Neutrophil (primary cell): ENCODE measurements around the gene MAPKAPK3.

Experiments
- H3K27ac ChIP-seq: fragments of 200-600 bp; sonication (generic); 2 replicates; pipeline ENCODE4 v1.5.1; 2016; ENCODE audit warnings: mild to moderate bottlenecking, moderate library complexity
- H3K27me3 ChIP-seq: fragments of 200-600 bp; sonication (generic); 2 replicates; pipeline ENCODE4 v1.6.0; 2016; ENCODE audit warnings: mild to moderate bottlenecking
- H3K36me3 ChIP-seq: fragments of 200-600 bp; sonication (generic); 2 replicates; pipeline ENCODE4 v1.5.1; 2017
- H3K4me1 ChIP-seq, 2 experiments: fragments of 200-600 bp in 1 of 2; sonication (generic) in 1 of 2; 1 replicate in 1 of 2; 2 replicates in 1 of 2; pipeline versions ENCODE4 v1.5.1 to v1.6.1; 2013 to 2016; ENCODE audit warnings: low read depth in 1 of 2, low read length in 1 of 2, mild to moderate bottlenecking in 1 of 2, moderate library complexity in 1 of 2; ENCODE audit not compliant: control insufficient read depth in 1 of 2, insufficient read depth in 1 of 2
- H3K4me3 ChIP-seq, 2 experiments: fragments of 200-600 bp in 1 of 2; sonication (generic) in 1 of 2; 1 replicate in 1 of 2; 2 replicates in 1 of 2; pipeline ENCODE4 v1.5.1; 2013 to 2016; ENCODE audit warnings: low read depth in 1 of 2, low read length in 1 of 2, mild to moderate bottlenecking in 1 of 2, moderate library complexity in 1 of 2
- H3K9me3 ChIP-seq: fragments of 200-600 bp; sonication (generic); 2 replicates; pipeline ENCODE4 v1.5.1; 2016
- TF ChIP-seq, protein P1 (sequence below): fragments of 200-600 bp; sonication (generic); IDR thresholded peaks from 2 replicates; pipeline ENCODE4 v1.5.1; 2016; ENCODE audit warnings: antibody characterized with exemption

Gene MAPKAPK3

DNA sequence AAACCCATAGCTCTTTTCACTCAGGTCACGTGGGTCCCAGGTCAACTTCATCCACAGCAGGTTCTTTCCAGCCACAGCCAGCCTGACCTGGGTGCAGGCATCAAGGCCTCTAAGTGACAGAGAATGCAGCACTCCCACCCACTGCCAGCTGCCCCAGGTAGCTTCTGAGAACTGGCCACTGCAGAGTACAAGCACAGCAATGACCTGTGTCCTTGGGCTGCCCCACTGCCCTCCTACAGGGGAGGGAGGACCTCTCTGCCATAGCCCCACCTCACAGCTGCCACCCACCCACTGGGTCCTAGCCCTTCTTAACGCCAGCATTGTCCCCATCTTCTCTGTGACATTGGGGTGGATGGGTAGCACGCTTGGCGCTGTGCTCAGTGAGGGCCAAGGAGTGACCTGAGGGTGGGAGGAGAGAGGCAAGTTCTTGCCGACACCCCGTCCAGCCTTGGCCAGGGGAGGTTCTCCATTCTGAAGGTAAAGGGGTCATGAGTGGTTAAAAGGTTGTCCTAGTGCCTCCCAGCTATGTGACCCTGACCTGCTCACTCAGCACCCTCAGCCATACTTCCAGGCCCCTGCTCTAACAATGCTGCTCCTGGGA is 17.7 kb upstream of the MAPKAPK3 start:
- Histone ChIP-seq H3K4me1 (peaks cover 31 to 33% of the 10 kb centered on the region in 2 experiments), H3K9me3 (no peaks in the 10 kb centered on the region), H3K4me3 (no peak overlapping the region), H3K27me3 (no peaks in the 10 kb centered on the region), H3K27ac (peak overlapping the region; percentile 78), H3K36me3 (no peaks in the 10 kb centered on the region)
- TF ChIP-seq, protein P1, sequence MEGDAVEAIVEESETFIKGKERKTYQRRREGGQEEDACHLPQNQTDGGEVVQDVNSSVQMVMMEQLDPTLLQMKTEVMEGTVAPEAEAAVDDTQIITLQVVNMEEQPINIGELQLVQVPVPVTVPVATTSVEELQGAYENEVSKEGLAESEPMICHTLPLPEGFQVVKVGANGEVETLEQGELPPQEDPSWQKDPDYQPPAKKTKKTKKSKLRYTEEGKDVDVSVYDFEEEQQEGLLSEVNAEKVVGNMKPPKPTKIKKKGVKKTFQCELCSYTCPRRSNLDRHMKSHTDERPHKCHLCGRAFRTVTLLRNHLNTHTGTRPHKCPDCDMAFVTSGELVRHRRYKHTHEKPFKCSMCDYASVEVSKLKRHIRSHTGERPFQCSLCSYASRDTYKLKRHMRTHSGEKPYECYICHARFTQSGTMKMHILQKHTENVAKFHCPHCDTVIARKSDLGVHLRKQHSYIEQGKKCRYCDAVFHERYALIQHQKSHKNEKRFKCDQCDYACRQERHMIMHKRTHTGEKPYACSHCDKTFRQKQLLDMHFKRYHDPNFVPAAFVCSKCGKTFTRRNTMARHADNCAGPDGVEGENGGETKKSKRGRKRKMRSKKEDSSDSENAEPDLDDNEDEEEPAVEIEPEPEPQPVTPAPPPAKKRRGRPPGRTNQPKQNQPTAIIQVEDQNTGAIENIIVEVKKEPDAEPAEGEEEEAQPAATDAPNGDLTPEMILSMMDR: no peak

DNA sequence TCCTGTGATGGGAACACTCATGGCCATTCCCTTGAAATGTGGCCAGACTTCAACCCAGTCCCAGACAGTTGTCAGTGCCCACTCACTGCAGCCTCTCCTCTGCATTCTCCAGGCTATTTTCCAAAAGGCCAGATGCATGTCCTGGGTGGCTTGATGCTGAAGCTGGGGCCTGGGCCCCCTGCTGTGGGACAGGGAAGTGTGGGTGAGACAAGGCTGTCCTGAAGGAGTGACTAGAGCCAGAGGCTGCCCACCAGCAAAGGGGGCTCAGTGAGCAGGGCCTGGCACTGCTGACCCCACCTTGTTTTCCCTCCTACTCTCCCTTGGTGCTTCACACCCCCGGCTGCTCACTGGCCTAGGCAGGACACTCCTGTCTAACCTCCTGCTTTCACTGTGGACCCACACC is 17.2 kb upstream of the MAPKAPK3 start:
- H3K4me3 ChIP-seq: no peak overlapping the region
- H3K9me3 ChIP-seq: no peaks in the 10 kb centered on the region
- H3K4me1 ChIP-seq: peaks cover 33 to 37% of the 10 kb centered on the region in 2 experiments
- H3K27me3 ChIP-seq: no peaks in the 10 kb centered on the region
- no peaks in the 10 kb centered on the region for H3K36me3 ChIP-seq
- TF ChIP-seq, protein P1: no peak
- H3K27ac ChIP-seq: peak overlapping the region; percentile 78

DNA sequence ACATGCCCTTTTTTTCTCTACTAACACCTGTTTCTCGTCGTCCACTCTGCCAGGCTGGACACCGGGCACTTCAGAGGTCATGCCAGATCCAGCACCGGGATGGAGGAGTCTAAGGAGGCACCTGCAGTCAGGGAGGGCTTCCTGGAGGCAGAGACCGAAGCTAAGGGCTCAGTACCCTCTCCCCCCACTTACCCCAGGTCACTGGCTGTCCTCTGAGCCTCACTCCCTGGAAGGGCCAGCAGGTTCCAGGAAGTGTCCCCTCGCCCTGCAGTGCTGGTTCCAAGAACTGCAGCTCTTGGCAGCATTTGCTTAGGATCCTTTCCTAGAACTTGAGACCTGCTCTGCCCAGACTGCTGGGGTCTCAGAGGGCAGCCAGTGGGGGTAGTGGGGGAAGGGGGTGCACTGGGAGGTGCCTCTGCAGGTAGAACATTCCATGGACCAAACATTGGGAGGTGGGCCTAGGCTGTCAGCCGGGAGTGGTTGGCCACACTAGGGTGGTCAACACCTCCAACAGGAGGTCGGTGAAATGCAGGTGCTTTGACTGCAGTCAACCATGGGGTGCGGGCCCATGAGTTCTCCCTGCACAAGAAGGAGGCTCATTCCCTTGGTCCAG is 16.7 kb upstream of the MAPKAPK3 start:
- peak overlapping the region; percentile 78 for H3K27ac ChIP-seq

DNA sequence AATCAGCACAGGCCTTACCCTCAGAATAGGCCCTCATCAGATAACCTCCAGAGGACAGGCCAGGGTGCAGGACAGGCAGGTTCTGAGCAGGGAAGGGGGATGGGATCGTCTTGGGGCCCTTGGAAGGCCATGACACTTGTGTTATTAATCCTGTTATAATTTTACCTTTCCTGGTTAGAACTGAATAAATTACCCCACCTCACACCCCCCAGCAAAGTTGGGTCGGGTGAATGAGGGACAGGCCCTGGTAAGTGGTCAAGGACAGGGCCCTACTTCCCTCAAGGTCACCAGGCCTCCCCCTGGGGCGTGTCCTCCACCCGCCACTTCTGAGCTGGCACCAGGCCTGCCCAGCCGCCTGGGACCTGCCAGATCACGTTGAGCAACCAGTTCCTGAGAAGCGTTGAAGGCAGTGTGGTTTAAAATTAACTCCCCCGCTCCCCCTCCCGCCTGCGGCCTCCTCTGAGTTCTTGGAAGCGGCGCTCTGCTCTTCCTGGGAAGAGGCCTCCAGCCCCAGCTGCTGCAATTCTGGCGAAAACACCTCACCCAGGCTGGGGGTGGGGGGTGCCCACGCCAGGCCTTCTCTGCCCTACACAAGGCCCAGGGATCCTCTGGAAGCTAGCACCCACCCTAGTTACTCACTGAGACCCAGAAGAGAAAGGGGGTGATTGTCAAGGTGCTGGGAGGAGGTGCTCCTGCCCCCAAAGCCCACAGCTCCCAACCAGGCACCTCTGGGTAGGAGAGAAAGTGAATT is 15.9 kb upstream of the MAPKAPK3 start:
- H3K4me3 ChIP-seq: peak overlapping the region; percentile 35 to 44
- TF ChIP-seq, protein P1: peak; percentile 11
- H3K9me3 ChIP-seq: no peaks in the 10 kb centered on the region
- no peaks in the 10 kb centered on the region for H3K27me3 ChIP-seq
- peak overlapping the region; percentile 78 for H3K27ac ChIP-seq
- H3K4me1 ChIP-seq: peaks cover 44 to 45% of the 10 kb centered on the region in 2 experiments
- no peaks in the 10 kb centered on the region for H3K36me3 ChIP-seq

More for the DNA sequence above, 16.7 kb upstream of the MAPKAPK3 start:
- Histone ChIP-seq H3K4me3 (peak overlapping the region in 1 of 2 experiments; percentile 35), H3K9me3 (no peaks in the 10 kb centered on the region), H3K27me3 (no peaks in the 10 kb centered on the region), H3K4me1 (peaks cover 38 to 42% of the 10 kb centered on the region in 2 experiments), H3K36me3 (no peaks in the 10 kb centered on the region)
- TF ChIP-seq, protein P1: no peak

DNA sequence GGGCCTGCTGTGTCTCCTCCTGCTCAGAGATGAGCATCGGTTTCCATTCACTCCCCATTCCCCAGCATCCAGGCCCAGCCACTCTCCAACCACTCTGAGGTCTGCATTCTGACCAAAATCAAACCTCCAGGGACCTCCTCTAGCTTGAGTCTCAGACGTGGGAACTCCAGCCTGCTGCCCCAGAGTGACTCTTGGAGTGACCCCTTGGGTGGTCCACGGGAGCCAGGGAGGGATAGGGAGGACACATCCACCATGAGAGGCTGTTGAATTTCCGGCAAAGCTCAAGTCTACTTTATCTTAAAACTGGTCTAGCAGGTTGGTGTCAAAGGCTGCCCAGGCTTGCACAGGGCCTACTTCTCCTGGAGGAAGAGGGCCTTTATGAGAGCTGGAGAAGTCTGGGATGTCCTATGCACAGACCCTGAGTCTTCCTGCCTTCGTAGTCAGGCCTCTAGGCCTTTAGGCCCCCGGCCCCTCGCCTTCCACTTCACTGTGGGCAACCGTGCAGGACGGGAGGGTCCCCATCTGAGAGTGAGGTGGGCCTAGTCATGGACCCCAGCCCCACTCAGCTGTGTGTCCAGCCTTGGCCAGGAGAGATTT is 14.3 kb upstream of the MAPKAPK3 start:
- H3K4me1 ChIP-seq: peaks cover 44 to 45% of the 10 kb centered on the region in 2 experiments
- TF ChIP-seq, protein P1: no peak
- H3K36me3 ChIP-seq: peaks cover 13% of the 10 kb centered on the region
- H3K9me3 ChIP-seq: no peaks in the 10 kb centered on the region
- H3K4me3 ChIP-seq: no peak overlapping the region
- no peaks in the 10 kb centered on the region for H3K27me3 ChIP-seq
- no peak overlapping the region for H3K27ac ChIP-seq
